ENCODE measurements around the gene SVOPL.
A peak's percentile ranks its signal among the peaks of the same experiment; 100 is the strongest.
"Not testable (repeated sequence)": the region's sequence is repeated elsewhere in the genome, so short reads cannot be mapped to it uniquely, and the experiment has no call there.

SVOPL gene, protein sequence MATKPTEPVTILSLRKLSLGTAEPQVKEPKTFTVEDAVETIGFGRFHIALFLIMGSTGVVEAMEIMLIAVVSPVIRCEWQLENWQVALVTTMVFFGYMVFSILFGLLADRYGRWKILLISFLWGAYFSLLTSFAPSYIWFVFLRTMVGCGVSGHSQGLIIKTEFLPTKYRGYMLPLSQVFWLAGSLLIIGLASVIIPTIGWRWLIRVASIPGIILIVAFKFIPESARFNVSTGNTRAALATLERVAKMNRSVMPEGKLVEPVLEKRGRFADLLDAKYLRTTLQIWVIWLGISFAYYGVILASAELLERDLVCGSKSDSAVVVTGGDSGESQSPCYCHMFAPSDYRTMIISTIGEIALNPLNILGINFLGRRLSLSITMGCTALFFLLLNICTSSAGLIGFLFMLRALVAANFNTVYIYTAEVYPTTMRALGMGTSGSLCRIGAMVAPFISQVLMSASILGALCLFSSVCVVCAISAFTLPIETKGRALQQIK

DNA sequence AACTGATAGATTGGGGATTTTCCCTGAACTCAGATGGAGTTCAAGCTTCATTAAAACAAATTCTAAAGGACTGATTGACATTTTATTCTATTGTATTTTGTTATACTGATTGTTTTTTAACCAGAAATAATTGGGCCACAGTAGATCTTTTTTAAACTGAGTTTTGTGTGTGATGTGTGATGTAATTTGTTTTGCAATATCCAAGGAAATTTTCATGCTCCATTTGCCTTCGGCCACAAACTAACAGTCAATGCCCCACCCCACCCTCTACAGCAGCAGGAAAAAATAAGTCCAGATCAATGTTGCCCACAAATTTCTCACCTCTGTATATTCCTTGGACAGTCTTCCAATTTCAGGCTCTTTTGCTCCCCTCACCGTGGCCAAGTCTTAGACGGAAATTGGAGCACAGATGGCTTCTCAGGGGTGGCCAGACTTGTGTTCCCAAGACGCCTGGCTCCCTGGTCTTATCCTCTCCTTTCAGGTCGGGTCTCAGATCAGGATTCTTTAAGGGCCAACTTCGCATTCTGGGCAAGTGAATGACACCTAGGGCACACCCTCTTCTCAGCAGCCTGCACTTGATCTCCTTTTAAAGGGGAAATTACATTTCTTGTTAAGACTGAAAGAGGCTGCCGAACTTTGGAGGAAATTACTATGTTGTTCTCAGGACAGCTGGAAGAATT, at the start of gene SVOPL:
TSS of gene SVOPL (minus strand) at position 506 of the 680 bp plus-strand sequence. CDS start 22,317 bp downstream, outside the sequence.
- DNase-seq, result no peak

DNA sequence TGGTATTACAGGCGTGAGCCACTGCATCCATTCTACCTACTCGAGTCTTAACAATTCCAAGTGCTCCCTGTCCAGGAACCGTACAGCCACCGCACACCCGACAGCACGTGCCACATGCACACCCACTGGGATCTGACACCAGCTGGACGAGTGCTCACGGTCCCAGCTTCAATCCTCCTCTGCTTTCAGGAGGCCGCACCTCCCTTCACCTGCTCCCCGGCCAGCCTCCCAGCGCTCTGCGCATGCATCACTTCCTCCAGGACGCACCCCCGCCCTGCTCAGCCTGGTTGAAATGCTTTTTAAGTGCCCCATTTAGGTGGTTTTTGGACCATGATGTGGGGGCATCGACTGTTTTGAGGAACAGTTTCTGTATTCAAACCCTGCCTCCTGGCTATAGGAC, 49.3 kb upstream of the SVOPL start:
- DNase-seq, result no peak

DNA sequence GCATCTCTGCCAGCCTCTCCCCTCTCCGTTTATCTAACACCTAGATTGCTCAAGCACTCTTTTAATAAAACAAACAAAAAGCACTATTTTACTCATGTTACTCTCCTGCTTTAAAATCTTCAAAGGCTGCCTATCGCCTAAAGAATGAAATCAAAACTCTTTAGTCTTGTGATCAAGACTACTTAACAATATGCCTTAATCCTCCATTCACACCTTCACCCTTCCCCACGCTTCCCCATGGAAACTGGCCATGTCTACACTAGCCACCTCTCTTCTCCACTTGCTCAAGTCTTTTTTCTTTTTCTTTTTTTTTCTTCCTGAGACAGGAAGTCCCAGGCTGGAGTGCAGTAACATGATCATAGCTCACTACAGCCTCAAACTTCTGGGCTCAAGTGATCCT, 48.8 kb upstream of the SVOPL start:
- DNase-seq, result no peak

DNA sequence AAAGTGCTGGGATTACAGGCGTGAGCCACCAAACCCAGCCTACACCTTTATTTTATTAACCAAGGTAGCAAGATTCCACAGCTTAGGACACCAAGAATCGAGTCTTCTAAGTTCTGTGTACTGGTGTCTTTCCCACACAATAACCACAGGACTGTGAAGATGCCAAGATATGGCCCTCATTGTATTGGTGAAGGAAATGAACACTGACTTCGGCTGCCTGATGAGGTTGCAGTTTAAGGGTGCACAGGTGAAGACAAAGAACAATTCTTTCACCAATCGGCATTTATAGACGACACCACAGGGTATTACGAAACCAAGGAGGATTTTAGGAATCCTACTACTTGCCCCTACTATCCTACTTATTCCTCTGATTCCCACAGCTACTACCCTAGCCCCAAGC, 47.5 kb upstream of the SVOPL start:
- no peak for DNase-seq

DNA sequence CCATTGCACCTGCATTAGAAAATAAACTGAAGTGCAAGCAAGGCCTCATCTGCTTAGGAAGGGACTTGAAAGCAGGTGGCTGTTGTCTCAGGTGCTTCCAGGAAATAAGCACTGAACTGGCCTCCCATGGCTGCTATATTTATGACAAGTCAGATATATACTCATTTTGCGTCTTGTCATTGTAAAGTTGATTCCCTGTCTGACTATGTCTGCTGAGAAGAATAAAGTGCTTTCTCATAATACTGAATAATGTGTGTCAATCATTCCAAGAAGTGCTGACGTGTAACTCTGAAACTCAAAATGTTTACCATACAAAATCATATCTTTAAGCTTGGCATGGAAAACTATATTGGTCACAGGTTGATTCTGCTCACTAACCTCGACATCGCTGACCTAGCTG, 44.9 kb upstream of the SVOPL start:
- DNase-seq, result no peak

DNA sequence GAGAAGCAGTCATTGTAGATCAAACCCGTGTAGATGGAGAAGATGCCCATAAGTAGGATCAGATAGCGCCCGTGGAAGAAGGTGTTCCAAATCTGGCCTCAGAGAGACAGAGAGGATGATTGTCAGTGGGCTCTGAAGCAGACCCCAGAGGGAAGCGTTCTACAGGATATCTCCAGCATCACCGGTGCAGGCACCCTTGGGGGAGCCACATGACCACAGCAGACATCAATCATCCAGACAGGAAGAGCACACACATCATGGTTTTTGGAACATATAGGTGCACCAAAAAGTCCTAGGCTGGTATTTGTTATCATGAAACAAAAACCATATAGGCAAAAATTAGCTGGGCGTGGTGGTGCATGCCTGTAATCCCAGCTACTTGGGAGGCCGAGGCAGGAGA, 44.0 kb upstream of the SVOPL start:
- no peak for DNase-seq

DNA sequence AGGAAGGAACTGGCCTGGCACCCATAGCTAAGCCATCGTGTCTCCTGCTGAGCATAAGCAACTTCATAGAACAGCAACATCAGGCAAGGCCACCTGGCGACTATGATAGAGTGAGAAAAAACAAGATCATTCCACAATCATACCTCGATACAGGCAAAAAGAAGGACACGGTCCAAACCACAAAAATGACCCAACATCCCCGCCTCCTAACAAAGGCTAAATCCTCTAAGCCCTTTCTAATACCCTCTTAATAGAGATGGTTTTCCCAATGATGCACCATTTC, 40.2 kb upstream of the SVOPL start:
- no peak for DNase-seq

DNA sequence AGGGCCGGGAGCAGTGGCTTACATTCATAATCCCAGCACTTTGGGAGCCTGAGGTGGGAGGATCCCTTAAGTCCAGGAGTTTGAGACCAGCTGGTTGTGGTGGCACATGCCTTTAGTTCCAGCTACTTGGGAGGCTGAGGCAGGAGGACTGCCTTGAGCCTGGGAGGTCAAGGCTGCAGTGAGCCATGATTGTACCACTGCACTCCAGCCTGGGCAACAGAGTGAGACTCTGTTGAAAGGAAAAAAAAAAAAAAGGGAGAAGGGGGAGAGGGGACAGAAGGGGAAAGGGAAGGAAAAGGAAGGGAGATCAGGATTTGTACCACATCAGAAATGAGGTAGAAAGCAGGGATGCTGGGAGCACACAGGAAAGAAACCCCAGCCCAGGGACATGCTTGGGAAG, 38.7 kb upstream of the SVOPL start:
- DNase-seq, result no peak

DNA sequence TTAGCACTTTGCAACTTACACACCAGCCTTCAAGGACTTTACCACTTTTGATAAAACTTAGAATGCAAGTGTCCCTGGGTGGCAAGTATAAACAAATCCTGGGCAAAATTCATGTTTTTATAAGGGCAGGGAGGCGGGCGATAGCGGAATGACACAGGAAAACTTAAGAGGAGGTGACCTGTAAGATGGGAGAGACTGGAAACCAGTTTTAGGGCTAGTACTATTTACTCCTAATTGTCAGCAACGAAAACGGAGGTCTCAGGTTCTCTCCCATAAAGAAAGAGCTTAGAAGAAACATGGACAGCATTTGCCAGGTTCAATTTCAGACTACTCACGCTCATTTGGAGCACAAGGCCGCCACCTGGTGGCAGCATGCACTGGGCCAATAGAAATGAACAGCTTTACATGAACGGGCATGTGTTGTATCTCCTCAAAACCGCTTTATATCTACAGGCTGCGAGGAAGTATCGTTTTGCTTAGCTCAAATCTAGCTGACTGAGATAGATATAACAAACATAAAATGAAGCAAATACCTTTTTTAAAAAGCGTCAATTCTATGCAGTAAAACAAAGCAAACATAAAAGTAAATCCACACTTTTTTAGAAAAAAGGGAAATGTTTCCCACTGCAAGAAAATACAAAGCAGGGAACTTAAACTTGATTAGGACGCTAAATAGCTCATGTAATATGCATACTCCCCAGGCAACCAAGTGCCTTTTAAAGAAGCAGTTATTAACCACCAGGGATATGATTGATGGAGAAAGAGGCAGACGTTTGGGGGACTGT, 37.6 kb upstream of the SVOPL start:
- DNase-seq, result peak; percentile 90

DNA sequence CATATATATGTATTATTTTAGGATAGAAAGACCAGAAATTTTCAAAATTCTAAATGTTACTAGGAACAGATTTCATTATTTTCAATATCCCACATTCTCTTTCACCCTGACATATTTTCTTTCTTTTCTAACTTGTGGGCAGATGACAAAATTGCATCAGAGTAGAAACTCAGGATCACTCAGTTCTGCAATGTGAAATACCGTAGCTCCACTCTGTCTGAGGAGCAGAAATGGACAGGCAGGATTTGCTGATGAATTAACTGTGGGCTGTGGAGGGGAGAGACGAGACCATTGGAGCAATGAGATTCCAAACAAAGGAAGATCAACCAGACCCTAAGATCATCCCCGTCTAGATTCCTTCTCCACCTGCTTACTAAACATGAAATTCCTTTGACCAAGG, 37.0 kb upstream of the SVOPL start:
- no peak for DNase-seq

DNA sequence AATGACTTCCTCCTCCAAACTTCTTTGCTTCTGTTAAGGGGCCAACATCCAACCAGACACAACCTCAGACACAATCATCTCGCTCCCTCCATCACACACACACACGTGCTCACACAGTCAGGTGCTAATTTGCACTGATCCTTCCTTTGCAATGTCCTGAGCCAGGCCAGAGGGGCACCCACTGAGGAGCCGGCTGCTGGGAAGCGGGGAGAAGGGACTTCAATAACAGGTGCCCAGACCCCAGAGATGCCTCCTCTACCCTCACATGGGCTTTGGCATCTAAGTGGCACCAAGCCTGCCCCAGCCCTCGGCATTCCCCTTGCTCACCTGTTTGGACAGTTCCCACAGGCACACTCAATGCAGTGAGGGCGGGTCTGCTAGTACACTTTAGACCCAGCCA, 34.2 kb upstream of the SVOPL start:
- no peak for DNase-seq

DNA sequence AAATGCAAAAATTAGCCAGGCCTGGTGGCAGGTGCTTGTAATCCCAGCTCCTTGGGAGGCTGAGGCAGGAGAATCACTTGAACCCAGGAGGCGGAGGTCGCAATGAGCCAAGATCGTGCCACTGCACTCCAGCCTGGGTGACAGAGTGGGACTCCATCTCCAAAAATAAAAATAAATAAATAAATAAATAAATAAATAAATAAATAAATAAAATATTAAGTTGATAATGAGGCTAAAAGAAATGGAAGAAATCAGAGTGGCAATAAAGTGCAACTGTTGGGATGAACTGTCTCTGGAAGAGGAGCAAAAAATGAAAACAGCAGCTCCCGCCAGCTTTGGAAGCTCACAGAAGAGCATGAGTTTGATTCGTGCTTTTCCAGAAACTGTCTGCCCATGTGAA, 30.6 kb upstream of the SVOPL start:
- not testable (repeated sequence) for DNase-seq

DNA sequence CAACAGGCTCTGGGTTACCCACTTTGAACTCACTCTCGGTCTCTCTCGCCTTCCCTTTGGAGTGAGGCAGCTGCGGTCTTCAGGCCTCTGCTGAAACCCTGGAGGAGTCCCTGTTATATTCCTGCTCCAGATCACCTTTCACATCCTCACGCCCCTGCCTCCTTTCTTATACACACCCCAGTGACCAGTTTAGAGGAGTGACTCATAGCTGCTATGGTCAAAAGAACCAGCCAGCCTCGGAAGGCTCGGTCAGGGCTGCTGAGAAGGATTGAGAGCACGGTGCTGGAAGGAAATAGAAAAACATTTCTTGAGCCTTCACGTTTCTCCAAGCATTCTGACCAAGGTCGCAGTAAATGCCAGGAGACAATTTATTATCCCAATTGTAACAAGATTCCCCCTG, 28.3 kb upstream of the SVOPL start:
- no peak for DNase-seq

DNA sequence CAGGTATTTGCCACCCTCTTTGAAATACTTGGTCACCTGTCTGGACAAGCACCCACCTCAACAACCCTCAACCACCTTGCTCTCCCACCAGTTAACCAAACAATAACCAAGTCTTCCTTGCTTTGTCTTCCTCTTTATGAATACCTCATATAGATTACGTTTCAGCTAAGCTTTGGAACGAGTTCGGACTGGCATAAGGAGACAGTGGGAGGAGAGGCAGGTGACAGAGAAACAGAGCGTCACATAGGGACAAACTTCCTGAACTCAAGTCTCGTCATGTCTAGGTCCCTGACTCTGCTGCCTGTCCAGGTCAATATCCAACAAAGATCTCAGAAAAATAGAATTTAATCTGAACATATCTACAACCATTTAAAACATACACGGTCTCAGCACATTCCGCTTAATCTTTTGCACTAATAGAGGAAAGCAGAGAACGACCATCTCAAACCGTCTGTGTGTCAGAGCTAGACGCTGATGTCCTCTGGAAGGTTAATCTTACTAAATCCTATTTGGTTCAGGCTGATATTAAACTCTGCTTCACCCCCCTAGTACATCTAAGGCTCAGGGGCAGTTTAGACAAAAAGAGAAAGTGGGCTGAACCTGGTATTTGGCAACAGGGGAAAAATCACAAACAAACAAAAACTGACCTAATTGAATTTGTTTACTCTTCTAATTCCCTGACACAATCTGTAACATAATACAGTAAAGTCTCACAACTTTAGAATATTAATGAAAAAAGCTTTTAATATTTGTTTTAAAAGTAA, 26.4 kb upstream of the SVOPL start:
- no peak for DNase-seq

DNA sequence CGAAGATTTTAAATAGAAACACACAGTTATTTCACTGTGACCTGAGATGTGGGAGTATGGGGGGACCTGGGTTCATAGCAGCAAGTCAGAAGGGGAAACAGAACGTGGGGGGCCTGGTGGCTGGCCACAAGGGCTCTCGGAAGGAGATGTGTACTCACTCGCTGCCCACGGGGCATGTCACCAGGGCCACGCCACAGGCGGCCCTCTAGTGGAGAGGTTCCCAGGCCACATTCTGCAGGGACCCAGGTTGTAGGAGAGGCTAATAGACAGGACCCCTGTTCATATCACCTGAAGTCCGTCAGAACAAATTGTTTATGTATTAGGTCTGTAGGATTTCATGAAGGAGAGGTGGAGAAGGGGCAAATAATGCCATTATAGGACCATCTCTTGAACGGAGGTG, 25.1 kb upstream of the SVOPL start:
- no peak for DNase-seq

DNA sequence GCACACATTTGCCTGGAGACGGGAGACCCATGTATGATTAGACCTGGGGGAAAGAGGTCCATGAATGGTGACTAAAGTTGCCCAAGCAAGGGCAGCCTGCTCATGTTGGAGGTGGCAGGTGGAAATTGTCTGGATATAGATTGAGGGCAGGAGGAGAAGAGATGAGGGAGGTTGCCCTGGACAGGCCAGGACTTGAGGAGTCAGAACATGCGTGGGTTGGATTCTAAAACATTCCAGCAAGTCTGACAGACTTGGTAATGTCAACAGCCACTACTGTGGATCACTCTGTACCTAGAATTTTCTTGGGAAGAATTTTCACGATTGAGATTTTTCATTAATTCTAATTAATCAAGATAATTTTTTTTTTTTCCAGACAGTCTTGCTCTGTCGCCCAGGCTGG, 19.1 kb upstream of the SVOPL start:
- no peak for DNase-seq

DNA sequence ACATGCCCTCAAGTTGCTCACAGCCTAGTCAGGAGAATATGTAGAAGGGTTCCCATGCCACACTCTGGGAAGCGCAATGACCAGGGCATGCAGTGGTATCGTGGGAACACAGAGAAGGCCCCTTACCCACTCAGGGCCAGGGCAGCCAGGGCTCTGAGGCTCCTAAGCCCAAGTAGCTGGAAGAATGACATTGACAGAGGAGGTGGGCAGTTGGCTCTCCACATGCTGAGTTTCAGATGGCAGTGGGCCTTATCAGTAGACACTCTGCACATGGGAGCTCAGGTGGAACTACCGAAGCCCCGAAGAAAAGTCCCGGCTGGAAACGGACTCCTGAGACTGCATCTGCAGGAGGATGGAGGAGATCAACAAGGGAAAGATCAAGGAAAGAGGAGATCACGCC, 15.7 kb upstream of the SVOPL start:
- DNase-seq, result no peak

DNA sequence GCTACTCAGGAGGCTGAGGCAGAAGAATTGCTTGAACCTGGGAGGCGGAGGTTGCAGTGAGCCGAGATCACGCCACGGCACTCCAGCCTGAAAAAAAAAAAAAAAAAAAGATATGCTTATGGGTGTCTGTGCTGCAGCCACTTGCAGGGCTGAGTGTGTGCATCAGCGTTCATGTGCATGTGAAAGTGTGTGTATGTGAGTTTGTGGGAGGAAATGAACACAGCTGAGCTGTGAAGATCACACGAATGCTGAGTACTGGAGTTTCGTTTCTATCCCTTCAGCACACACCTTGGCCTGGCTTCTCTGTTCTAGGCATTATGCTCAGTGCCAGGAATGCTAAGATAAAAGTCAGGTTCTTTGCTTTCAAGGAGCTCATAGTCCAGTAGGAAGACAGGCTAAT, 12.0 kb upstream of the SVOPL start:
- DNase-seq, result no peak

DNA sequence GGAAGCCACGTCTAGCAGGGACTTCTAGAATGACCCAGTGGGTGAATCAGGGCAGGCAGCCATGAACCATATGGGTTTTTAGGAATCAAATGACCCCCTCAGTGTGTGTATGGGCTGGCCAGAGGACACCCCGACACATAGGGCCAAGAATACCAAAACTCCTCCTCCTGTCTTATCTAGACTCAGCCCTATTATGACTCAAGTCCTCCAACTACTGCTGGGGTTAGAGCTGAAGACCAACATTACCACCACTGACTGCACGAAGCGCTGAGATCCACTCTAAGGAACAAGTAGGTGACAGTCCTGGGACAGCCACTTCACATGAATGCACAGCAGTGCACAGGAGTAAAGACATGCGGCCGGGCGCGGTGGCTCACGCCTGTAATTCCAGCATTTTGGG, 11.5 kb upstream of the SVOPL start:
- no peak for DNase-seq

DNA sequence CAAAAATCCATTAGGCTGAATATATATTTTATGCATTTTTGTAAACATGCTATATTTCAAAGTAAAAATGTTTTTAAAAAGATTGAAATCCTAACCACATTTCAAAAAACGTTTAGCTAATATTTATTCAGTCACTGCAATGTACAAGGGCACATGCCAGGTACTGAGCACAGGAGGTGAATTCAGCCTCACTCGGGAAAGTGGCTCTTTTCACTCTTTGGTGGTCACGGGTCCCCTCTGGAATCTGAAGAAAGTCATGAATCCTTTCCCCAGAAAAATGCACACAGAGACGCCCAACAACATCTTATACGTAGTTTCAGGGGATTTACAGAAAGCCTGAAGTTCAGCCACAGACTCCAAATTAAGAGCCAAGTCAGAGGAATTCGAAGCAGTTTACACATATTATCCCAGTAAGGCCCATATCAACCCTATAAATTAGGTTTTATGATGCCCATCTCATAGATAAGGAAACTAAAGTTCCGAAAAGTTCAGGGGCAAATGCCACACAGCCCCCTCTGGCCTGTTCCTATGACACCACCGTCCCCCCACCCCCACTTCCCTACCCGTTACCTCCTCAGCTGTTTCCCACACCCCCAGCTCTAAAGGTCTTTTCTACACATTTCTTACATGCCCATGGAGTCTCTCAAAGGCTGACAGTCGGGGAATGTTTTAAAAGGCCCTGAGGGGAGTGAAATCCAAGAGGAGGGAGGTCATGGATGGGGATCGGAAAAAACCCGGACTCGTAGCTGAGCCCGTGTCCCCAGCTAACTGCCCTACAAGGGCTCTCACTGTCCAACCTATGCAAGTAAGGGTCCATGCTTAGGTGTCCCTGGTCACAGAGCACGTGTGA, 9.6 kb upstream of the SVOPL start:
- no peak for DNase-seq

DNA sequence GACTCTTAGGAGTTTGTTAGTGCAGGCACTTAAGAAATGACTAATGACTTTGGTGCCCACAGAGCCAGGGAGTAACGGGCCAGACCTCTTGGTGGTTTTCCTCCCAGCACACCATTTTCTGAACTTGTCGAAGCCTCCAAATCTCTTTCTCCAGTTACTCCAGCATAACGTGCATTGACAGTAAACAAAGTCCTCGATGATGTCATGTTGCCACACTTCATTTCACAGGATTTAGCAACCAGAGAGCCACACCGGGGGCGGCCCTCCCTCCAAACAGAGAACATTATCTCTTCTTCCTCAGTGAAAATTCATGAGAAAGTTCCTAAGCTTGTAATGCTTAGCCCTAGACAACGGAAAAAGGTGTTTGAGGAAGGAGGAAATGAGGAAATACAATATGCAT, 4.0 kb upstream of the SVOPL start:
- no peak for DNase-seq

DNA sequence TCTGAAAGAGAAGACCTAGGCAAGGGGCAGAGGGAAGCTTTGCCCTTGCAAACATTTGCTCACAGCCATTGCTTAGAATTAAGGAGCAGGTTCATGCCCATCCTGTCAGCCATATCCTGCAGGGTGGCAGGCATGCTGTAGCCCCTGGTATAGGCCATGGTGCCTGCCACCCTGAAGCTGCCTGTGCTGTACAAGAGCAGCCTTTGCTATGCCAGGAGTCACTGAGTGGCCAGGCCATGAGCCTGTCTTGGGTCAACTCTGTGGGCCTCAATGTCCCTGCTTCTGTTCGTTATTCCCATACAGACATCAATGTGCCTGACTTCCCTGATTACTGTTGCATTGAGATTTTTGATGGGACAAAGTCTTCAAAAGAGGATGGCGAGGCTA, 368 bp upstream of the SVOPL start:
- no peak for DNase-seq

Measured in NCI-H1092 treated with DMSO at 0.1 percent for 48 hours (cell line).